ENCODE measurements around the gene GTPBP3. TPM values are rescaled to one million over a fixed set of nuclear protein-coding genes. Genes with fewer than 3 reads are reported as not detected.
A peak's percentile ranks its signal among the peaks of the same experiment; 100 is the strongest.

Gene GTPBP3
- total and polyA plus RNA-seq, 2 of the 13 experiments (the other 11 are each of a cell fraction or from before 2014, with no cell fraction given): 17.5 to 30.0 TPM

- TF ChIP-seq E2F2 (CRISPR knock-in tag; IDR thresholded peaks at IDR 0.05; ENCODE audit: borderline replicate concordance) (no peak), EEA1 (CRISPR knock-in tag; IDR thresholded peaks at IDR 0.05; ENCODE audit: borderline replicate concordance) (no peak), CHCHD3 (CRISPR knock-in tag; IDR thresholded peaks at IDR 0.05) (no peak), ZNF382 (CRISPR knock-in tag; IDR thresholded peaks at IDR 0.05; ENCODE audit: borderline replicate concordance) (no peak), JUNB (CRISPR knock-in tag; IDR thresholded peaks at IDR 0.05; ENCODE audit: borderline replicate concordance) (peak; percentile 59; the same call in 1 of the 2 replicates), SSRP1 (CRISPR knock-in tag; IDR thresholded peaks at IDR 0.05) (no peak), PTBP1 (IDR thresholded peaks at IDR 0.05; ENCODE audit: low read depth, low read length, poor library complexity, severe bottlenecking) (no peak), ZBTB25 (CRISPR knock-in tag; IDR thresholded peaks at IDR 0.05) (0 out of 2 replicates have a peak, but pooled peaks have one; percentile 37), JUN (CRISPR knock-in tag; IDR thresholded peaks at IDR 0.05) (peak; percentile 50; the same call in 1 of the 2 replicates), ZNF124 (CRISPR knock-in tag; IDR thresholded peaks at IDR 0.05) (0 out of 2 replicates have a peak, but pooled peaks have one; percentile 22), HHEX (CRISPR knock-in tag; IDR thresholded peaks at IDR 0.05) (no peak), ZHX1 (CRISPR knock-in tag; IDR thresholded peaks at IDR 0.05; ENCODE audit: low read depth) (no peak), HDAC1 (CRISPR knock-in tag; IDR thresholded peaks at IDR 0.05) (peak; percentile 37; the same call in 1 of the 2 replicates), ZNF660 (CRISPR knock-in tag; IDR thresholded peaks at IDR 0.05; ENCODE audit: borderline replicate concordance, low read depth) (no peak), REPIN1 (CRISPR knock-in tag; IDR thresholded peaks at IDR 0.05; ENCODE audit: borderline replicate concordance, low read depth) (peak; percentile 45; the same call in 1 of the 2 replicates), SP140L (CRISPR knock-in tag; IDR thresholded peaks at IDR 0.05; ENCODE audit: borderline replicate concordance) (no peak), HNF4A (CRISPR knock-in tag; IDR thresholded peaks at IDR 0.05) (peak; percentile 69; the same call in 1 of the 2 replicates), SRY (CRISPR knock-in tag; IDR thresholded peaks at IDR 0.05) (0 out of 2 replicates have a peak, but pooled peaks have one; percentile 7), ZNF839 (CRISPR knock-in tag; IDR thresholded peaks at IDR 0.05; ENCODE audit: borderline replicate concordance) (no peak), BCL6 (CRISPR knock-in tag; IDR thresholded peaks at IDR 0.05) (no peak), ZNF788 (CRISPR knock-in tag; IDR thresholded peaks at IDR 0.05; ENCODE audit: borderline replicate concordance) (peak; percentile 24; the same call in 1 of the 2 replicates), ZNF761 (CRISPR knock-in tag; conservative IDR thresholded peaks at IDR 0.05) (no peak)
- TF ChIP-seq, protein P1, sequence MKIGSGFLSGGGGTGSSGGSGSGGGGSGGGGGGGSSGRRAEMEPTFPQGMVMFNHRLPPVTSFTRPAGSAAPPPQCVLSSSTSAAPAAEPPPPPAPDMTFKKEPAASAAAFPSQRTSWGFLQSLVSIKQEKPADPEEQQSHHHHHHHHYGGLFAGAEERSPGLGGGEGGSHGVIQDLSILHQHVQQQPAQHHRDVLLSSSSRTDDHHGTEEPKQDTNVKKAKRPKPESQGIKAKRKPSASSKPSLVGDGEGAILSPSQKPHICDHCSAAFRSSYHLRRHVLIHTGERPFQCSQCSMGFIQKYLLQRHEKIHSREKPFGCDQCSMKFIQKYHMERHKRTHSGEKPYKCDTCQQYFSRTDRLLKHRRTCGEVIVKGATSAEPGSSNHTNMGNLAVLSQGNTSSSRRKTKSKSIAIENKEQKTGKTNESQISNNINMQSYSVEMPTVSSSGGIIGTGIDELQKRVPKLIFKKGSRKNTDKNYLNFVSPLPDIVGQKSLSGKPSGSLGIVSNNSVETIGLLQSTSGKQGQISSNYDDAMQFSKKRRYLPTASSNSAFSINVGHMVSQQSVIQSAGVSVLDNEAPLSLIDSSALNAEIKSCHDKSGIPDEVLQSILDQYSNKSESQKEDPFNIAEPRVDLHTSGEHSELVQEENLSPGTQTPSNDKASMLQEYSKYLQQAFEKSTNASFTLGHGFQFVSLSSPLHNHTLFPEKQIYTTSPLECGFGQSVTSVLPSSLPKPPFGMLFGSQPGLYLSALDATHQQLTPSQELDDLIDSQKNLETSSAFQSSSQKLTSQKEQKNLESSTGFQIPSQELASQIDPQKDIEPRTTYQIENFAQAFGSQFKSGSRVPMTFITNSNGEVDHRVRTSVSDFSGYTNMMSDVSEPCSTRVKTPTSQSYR (CRISPR knock-in tag; IDR thresholded peaks at IDR 0.05; ENCODE audit: borderline replicate concordance): peak; percentile 46; the same call in 1 of the 2 replicates
These were observed 3.6 kb downstream of the GTPBP3 start (continued) for GRCh38 chr19:17340871-17341357.
